Kidney epithelial cell (primary cell): ENCODE data around the gene ADD1. TPM values are rescaled to one million over a fixed set of nuclear protein-coding genes. Genes with fewer than 3 reads are reported as not detected.

Source experiments
- DNase-seq: peaks from one replicate; pipeline ENCODE4 v3.0.0-alpha.2; 2010; ENCODE audit warnings: low read depth
- H3K27me3 ChIP-seq: 2 replicates; pipeline ENCODE4 v1.6.0; 2011; ENCODE audit warnings: low read length; ENCODE audit not compliant: control insufficient read depth, insufficient read depth
- H3K36me3 ChIP-seq: 2 replicates; pipeline ENCODE4 v1.5.1; 2011; ENCODE audit warnings: low read length; ENCODE audit not compliant: control insufficient read depth, insufficient read depth
- H3K4me3 ChIP-seq: 2 replicates; pipeline ENCODE4 v1.5.1; 2011; ENCODE audit warnings: low read depth, mild to moderate bottlenecking, control low read depth, low read length
- CTCF ChIP-seq: IDR thresholded peaks from 2 replicates; pipeline ENCODE4 v1.5.1; 2011; ENCODE audit warnings: mild to moderate bottlenecking, moderate library complexity, low read length, control low read depth, inconsistent platforms; ENCODE audit not compliant: insufficient read depth, poor library complexity, severe bottlenecking
- total RNA-seq: library from RNA; depleted of rRNA; stranded (reverse); fragments of >200 nt; gene quantifications from 2 replicates; pipeline ENCODE4 v1.2.3, GENCODE V29; 2015

ADD1 gene
- total RNA-seq, 1 donor from 2014 or later, result 132 TPM

DNA sequence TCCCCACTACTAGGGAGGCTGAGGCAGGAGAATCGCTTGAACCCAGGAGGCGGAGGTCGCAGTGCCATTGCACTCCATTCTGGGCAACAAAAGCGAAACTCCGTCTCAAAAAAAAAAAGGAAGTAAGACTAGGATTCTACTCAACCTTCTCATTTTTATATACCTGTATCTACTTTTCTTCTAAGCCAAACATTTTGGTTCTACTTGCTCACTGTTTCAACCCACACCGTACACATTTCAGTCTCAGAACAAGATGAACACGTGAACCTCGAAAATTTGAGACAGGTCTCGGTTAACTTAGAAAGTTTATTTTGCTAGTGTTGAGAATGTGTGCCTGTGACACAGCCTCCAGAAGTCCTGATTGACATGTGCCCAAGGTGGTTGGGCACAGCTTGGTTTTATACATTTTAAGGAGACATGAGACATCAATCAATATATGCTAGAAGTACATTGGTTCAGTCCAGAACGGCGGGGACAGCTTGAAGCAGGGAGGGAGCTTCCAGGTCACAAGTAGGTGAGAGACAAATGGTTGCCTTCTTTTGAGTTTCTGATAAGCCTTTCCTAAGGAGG lies 3.7 kb downstream of the ADD1 start:
- Histone ChIP-seq H3K4me3 (no peak overlapping the region), H3K36me3 (no peaks in the 10 kb centered on the region), H3K27me3 (no peaks in the 10 kb centered on the region)
- no peak for TF ChIP-seq CTCF
- no peak for DNase-seq

DNA sequence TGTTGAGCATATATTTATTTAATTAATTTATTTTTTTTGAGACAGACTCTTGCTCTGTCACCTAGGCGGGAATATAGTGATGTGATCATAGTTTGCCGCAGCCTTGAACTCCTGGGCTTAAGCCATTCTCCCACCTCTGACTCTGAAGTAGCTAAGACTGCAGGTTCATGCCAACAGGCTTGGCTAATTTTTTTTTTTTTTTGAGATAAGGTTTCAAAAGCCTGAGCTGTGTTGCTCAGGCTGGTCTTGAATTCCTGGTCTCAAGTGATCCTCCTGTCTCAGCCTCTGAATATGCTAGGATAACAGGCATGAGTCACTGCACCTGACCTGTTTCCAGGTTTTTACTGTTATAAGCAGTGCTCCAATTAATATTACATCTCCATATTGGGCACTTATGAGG lies 4.8 kb downstream of the ADD1 start:
- no peak for DNase-seq

GRCh38 chr4:2849267-2850152 lies 5.9 kb downstream of the ADD1 start:
- H3K27me3 ChIP-seq, result no peaks in the 10 kb centered on the region

More for the DNA sequence above, 4.8 kb downstream of the ADD1 start:
- H3K27me3 ChIP-seq, result no peaks in the 10 kb centered on the region
- TF ChIP-seq CTCF, result no peak
- H3K4me3 ChIP-seq, result no peak overlapping the region
- no peaks in the 10 kb centered on the region for H3K36me3 ChIP-seq

GRCh38 chr4:2850966-2851798 lies 7.5 kb downstream of the ADD1 start:
- DNase-seq, result no peak
- TF ChIP-seq CTCF, result no peak

More at GRCh38 chr4:2849267-2850152, 5.9 kb downstream of the ADD1 start:
- Histone ChIP-seq H3K4me3 (no peak overlapping the region), H3K36me3 (no peaks in the 10 kb centered on the region)
- no peak for DNase-seq
- TF ChIP-seq CTCF, result no peak

GRCh38 chr4:2852481-2852921 lies 8.9 kb downstream of the ADD1 start:
- Histone ChIP-seq H3K4me3 (no peak overlapping the region), H3K36me3 (no peaks in the 10 kb centered on the region), H3K27me3 (no peaks in the 10 kb centered on the region)
- DNase-seq, result no peak
- no peak for TF ChIP-seq CTCF

More at GRCh38 chr4:2850966-2851798, 7.5 kb downstream of the ADD1 start:
- no peaks in the 10 kb centered on the region for H3K36me3 ChIP-seq
- H3K4me3 ChIP-seq, result no peak overlapping the region
- no peaks in the 10 kb centered on the region for H3K27me3 ChIP-seq
